Renal cortex interstitium (tissue), 11 donors: ENCODE measurements around the gene RIPOR2. TPM values are rescaled to one million over a fixed set of nuclear protein-coding genes. Genes with fewer than 3 reads are reported as not detected.

Experiments used
- DNase-seq, 11 donors: peaks; one replicate each; pipeline ENCODE4 v3.0.0-alpha.2; 2013; ENCODE audit warnings: low read depth in 9 of 11, low spot score in 4 of 11; ENCODE audit errors: extremely low read depth in 1 of 11
- polyA plus RNA-seq, 3 donors: library from polyadenylated mRNA; unstranded; fragments of 120-200 nt; gene quantifications; one replicate each; pipeline ENCODE4 v1.2.1, GENCODE V29; 2013; ENCODE audit not compliant: insufficient read length in 3 of 3

The RIPOR2 gene
- polyA plus RNA-seq, 3 donors, result 6.6 to 8.8 (median 8.4) TPM

DNA sequence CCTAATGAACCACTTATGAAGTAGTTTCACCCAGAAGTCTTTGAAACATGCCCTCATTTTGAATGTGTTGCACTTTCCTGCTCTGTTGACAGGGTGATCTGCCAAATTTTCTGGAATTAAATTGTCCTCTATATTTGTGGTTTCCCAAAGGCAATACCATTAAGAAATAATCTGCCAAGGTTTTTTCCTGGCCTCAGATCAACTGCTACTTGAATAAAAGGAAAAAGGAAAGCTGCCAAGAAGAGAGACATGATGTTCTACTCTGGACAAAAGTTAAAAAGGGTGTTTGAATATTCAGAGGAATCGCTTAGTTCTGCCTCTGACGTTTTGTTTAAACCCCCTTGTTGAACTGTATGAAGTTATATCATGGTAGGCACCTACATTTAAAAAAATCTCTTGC is 99.7 kb downstream of the RIPOR2 start:
- no peak for DNase-seq

DNA sequence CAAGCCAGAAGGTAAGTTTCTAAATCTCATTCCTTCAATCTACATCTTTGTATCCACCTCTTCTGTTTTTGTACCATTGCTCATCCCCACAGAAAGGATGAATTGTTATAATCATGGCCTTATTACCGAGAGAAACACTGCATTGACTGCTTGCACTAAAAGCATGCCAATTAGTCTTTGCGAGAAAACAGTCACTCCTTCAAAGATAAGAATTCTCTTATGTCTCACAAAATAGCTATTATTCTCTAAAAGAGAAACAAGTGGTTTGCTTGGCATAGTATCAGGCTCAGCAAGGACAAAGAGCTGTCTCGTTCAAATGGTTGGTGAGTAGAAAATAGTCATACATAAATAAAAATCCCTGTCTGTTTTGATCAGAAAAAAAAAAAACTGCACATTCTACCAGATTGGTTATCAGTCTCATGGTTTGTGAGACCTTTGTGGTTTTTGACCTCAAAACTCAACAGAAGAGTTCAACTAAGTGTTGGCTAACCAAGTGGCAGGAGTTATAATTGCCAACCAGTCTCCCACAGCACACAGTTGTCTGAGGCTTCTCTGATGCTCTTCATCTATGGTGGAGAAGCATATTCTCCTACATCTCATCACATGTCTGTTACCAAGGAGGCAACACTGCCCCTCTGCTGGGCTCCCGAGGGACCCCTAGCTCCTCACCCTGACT is 101.9 kb downstream of the RIPOR2 start:
- no peak for DNase-seq

DNA sequence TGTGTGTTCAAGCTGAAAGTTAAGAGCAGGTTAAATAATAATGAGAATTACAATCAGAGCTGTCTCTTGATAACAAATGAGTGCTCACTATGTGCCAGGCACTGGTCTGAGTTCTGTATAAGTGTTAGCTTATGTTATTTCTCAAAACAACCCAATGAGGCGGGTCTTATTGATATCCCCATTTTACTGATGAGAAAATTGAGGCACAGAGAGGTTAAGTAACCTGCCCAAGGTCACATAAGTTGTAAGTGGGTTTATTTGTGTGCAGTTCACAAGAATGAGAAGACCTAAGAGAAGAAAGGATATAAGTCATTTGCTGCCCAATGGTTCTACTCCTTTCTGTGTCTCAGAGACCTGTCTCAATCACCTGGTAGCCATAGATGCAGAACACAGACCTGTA is 103.0 kb downstream of the RIPOR2 start:
- no peak for DNase-seq

DNA sequence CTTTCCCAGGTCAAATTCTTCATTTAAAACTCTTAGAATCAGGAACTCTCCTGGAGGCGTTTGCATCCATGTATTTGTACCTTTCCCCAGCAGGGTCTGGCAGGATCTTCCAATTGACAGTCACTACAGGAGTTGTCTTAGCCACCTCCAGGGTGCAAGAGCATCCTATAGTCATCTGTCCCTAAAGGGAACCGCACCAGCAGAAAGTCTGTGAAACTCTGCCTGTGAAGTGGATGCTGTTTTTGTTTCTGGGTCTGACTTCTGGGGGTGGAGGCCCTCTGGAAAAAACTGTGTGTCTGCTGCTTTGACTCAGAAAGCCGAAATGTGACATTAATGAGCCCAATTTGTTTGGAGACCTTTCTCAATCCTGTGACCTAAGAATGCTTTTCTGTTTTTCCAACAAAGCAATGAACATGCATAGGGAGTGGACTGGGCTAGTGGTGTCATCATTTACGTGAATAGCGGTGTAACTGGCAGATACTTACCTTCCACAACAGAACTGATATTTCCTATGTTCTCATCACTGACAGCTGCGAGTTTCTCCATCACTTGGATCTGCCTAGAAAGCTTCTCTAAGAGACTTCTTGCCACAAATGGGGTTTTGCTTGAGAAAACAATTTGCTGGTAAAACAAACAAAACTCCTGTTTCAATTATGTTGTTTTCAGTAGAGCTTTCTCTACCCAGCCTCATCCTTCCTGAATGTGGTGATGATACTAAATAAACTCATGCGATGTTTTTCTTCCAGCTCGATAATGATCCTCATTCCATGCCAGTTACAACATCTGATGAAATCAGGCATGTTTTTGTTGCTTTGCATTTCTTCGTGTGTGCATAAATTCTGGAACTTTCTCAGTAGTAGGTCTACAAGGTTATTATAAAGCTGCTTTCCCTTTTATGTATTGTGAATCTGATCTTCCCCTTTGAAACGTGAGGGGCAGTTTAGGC is 103.7 kb downstream of the RIPOR2 start:
- DNase-seq, result no peak

DNA sequence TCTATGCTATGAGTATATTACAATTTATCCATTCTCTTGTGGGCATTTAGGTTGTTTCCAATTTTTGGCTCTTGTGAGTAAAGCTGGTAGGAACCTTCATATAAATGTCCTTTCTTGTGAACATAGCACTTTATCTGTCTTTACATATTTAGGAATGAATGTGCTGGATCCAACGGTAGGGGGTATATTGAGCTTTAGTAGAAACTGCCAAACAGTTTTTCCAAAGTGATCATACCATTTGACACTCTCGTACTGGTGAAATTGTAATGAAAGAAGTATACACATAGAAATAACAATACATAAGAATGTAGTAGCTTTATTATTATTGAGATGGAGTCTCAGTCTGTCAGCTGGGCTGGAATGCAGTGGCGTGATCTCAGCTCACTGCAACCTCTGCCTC is 106.1 kb downstream of the RIPOR2 start:
- DNase-seq, result no peak

DNA sequence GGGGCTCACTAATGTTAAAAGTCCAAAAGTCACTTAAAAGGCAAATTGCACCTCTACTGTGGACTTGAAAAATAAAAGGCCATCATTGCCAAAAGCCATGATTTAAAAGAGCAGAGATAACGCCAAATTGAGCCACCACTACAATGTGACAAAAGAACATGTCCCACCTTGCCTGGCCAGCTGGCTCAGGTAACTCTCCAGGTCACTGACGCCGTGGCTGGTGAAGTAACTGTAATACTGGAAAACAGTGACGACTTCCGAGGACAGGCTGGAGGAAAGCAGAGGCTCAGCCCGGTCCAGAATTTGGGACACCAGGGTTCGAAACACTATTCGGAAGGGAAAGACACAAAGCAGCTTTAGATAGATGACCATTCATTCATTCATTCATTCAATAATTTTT is 107.8 kb downstream of the RIPOR2 start:
- DNase-seq, result no peak

DNA sequence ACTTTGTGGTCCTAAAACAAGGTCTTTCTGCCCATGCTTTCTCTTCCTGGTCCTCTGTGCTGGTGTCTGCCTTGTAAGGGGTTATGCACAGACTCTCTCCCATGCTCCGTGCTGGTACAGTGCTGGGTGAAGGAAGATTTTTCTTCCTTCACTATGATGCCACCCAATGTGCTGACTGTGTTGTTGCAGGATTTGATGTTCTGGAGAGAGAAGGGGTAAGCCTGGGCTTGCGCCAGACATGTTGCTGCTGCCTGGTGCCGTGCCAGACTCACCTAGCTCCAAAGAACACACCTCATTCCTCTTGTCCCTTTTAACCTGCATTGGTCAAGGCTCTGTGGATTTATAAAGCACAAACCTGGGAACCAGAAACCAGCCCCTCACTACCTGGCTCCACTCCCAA is 108.6 kb downstream of the RIPOR2 start:
- no peak for DNase-seq

DNA sequence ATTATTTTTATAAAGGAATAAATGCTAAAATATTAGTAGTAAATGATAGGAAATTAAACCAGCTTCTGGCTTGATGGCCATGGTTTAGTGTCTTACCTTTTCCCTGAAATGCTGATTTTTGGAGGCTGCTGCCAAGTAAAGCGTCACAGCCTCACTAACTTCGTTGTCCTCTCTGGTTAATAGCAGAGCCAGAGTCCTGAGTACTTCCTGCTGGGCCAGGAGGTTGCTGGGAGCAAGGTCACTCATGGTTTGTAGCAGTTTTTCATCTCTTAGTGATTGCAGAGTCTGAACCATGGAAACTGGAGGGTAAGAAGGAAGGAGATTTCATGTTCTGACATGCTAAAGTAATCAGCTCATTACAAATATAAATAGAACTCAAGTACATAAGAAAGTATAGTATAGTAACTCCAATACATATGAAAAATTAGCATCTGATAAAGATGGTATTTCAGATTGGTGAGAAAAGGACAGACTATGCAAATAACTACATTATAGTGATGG is 110.6 kb downstream of the RIPOR2 start:
- peak in 1 of 11 donors; percentile 19 for DNase-seq

DNA sequence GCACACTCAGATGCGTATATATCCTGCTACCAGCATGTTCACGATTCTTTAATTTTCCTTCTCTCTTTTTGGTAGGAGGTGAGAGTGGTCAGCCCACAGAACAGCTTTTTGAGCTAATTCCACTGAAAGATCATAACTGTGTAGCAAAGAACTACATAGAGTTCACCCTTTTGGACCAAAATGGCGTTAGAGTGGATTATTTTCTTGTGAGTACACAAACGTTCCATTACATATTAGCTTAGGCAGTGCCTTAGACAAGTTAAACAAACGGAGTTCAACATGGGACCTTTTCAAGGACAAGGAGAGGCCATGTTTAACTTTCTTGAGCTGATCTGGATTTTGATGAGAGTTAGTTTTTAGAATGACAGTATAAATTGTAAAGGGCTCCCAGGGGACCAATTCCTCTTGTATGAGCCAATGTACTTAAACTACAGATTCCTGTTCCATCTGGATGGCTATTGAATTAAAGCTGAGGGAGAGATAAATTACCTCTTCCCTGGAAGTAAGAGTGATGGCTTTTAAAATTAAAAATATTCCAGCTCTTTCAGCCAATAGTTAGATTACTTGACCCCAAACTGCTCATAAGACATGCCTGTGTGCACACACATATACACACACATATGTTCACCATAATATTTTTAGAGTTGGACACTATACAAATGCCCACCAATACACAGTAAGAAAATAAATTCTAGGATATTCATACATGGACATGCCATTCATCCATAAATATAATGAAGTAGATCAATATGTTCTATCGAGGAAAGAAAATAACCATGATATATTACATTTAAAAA is 111.4 kb downstream of the RIPOR2 start:
- DNase-seq, result peak in 1 of 11 donors; percentile 9

DNA sequence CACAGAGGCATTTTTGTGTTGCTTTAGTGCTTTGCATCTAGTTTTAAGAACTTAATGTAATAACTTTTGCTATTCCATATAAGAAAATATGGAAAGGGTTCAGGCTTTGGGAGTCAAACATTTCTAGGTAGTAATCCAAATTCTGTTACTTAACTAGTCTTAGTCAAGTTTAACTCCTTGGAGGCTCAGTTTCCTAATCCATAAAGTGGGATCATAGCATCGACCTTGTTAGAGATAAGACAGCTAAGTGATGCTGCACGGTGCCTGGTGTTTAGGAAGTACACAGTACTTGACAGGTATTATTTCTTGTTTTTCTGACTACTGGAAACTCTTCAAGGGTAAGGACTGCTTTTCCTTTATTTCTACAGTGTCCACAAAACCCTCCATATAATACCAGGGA is 112.6 kb downstream of the RIPOR2 start:
- no peak for DNase-seq

DNA sequence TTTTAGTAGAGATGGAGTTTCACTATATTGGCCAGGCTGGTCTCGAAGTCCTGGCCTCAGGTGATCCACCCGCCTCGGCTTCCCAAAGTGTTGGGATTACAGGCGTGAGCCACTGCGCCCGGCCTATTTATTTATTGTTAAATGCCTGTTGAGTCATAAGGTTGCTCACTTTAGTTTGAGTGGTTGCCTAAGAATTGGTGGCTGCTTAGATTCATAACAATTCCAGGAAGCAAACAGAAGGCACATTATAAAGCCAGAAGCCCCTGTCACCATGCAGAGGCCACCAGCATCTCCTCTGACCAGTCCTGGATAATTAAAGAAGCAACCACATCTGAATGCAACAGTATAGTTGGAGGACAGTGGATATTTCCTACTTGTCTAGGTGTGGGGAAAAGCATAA is 113.1 kb downstream of the RIPOR2 start:
- DNase-seq, result no peak

DNA sequence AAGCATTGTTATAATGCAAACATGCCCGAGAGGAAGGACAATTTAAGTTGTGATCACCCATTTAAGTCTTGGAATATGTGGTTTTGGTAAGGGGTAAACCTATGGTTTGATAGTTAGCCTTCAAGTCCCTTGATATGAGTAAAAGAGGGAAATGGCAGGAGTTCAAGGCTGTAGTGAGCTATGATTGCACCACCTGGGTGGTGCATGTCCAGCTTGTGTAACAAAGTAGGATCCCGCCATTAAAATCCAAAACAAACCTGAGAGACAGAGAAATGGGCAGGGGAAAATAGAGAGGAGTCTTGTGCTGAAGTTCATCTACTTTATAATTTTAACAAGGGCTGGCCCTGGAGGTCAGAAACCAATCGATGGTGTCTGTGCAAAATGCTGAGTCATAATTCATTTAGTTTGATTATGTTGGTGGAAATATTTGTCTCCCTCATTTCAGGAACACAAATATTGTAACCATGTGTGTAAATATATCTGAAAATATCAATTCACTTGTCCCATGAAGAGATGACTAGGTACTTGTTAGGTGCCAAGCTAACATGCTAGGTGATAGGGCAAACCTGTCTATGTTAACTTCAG is 113.8 kb downstream of the RIPOR2 start:
- no peak for DNase-seq

DNA sequence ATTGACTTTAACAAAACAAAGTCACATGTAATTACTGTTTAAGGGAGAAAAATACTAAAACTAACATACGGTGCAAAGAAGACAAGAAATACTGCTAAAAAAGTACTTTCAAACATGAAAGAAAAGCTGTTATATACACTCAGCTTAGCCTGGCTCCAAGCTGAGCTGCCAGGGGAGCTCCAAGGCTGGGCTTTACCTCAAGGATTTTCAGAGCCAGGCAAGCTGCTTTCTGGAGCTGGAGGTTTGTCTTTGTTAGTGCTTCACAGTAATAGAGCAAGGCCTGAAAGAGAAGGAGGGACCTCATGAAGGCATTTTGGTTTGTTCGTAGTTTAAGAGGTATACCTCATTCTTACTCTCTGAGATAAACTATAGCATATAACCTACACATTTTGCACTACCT is 117.4 kb downstream of the RIPOR2 start:
- DNase-seq, result no peak

DNA sequence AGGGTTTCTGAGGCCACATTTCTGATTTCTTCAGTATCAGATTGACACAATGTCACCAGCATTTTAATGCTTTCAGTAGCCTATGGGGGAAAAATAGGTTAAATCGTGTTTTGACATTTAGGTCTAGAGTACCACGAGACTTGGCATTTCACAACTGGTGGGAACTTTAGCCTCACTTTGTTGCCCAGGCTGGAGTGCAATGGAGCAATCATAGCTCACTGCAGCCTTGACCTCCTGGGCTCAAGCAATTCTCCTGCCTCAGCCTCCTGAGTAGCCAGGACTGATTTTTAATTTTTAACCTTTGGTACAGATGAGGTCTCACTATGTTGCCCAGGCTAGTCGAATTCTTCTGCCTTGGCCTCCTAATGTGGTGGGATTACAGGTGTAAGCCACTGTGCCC is 126.0 kb downstream of the RIPOR2 start:
- DNase-seq, result no peak

DNA sequence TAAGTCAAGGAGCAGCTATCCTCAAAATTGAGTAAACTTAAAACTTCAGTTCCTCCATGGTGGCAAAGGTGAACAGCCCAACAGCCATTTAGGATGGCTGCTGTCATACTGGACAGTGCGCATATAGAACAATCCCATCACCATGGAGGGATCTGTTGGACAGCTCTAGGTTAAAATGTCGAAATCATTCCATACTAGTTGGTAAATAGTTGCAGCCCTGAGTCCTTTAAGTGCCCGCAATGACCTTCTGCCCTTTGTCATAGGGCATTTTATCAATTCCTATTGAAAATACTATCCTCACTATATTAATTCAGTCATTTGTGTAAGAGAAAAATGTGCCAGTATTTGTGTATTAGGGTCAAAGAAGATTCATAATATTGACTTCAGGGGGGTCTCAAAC is 128.2 kb downstream of the RIPOR2 start:
- DNase-seq, result no peak

DNA sequence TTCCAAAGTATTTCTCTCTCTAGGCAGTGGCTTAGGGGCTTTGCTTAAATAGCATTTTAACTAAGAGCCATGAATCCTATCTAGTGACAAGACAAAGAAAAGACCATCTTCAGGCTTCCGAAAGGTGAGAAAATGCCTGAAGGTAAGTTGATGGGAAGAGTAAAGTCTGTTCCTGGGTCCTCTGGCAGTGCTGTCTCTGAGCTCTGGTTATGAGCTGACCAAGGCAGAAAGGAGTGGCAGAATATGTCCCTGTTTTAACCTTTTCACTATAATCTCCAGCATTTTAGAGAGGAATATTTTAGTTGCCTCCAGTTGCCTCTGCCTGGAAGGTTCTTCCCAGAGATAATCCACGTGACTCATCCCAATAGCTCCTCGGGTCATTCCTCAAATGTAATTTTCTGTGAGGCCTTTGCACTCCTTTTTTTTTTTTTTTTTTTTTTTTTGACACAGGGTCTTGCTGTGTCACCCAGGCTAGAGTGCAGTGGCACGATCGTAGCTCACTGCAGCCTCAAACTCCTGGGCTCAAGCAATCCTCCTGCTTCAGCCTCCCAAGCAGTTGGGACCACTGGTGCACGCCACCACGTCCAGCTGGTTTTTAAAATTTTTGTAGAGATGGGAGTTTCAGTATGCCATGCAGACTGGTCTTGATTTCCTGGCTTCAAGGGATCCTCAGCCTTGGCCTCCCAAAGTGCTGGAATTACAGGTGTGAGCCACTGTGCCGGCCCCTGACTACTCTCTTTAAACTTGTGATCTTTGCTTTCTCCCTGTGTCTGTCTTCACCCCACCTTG is 133.3 kb downstream of the RIPOR2 start:
- no peak for DNase-seq

DNA sequence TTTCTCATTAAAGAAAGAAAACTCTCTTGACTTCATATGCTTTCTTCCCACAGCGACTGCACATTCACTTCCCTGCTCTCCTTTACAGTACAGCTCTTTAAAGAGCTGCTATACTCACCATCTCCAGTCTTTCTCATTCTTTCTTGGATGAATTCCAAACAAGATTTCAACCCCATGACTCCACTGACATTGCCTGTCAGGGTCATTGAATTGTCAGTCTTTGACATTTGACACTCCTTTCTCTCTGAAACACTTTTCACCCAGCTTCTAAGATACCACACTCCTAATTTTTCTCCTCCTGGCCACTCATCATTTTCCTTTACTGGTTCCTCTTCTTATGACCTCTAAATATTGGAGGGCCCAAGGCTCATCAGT is 136.2 kb downstream of the RIPOR2 start:
- DNase-seq, result no peak

DNA sequence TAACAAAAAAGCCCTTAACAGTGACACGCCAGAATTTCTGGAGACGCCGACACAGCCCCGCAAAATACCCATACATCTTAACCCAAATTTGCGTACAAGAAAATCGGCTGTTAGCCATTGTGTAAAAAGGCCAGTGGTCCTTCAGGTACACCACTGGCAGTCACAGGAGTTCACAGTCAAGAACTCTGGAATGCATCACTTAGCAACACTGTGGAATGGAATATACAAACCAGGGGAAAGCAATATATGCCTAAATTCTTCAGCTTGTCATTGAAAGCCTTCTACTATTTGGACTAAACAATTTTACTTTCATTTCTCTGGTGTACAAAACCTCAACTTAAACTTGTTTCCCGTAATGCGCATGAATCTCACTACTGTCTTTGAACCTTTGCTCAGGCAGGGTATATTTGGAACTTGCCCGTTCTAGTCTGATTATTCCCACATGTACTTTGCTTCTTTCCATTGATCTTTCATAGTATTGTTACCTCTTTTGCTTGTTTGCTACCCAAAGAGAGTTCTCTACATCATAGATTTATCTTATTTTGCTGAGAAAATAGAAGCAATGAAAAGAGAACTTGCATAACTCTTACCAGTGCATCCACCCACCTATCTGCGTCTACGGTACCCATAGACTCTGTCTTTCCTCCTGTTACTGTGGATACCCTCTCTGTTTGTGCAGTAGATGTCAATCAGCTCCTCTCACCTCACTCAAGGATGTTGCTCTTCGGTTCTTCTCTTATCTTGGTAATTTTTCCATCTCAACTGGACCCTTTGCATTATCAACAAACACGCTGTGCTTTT is 136.8 kb downstream of the RIPOR2 start, which contains the start of gene ARMH2:
TSS of gene ARMH2 (minus strand) at position 178 of the 801 bp plus-strand sequence. CDS start at position 118, 60 bp downstream.
- no peak for DNase-seq
